WERI-Rb-1 (cell line): ENCODE data around the gene LRRIQ3.

Source experiments
- DNase-seq: peaks from one replicate; pipeline ENCODE4 v3.0.0-alpha.2; 2020
- H3K27ac ChIP-seq: fragments of 250-450 bp; sonication (Bioruptor Pico); 2 replicates; pipeline ENCODE4 v1.5.1; 2020; ENCODE audit warnings: mild to moderate bottlenecking, moderate library complexity
- H3K27me3 ChIP-seq: fragments of 250-450 bp; sonication (Bioruptor Pico); 2 replicates; pipeline ENCODE4 v1.5.1; 2021; ENCODE audit warnings: mild to moderate bottlenecking, low read depth, moderate library complexity; ENCODE audit not compliant: insufficient read depth, severe bottlenecking
- H3K36me3 ChIP-seq: fragments of 250-450 bp; sonication (Bioruptor Pico); 2 replicates; pipeline ENCODE4 v1.5.1; 2020; ENCODE audit warnings: mild to moderate bottlenecking, moderate library complexity
- H3K4me3 ChIP-seq: 2 replicates; pipeline ENCODE4 v1.5.1; 2011; ENCODE audit warnings: low read depth, mild to moderate bottlenecking, control low read depth, low read length
- H3K9me3 ChIP-seq: fragments of 250-450 bp; sonication (Bioruptor Pico); 2 replicates; pipeline ENCODE4 v1.5.1; 2021; ENCODE audit warnings: mild to moderate bottlenecking, moderate library complexity; ENCODE audit not compliant: severe bottlenecking
- TF ChIP-seq, protein P1 (sequence below): IDR thresholded peaks from 2 replicates; pipeline ENCODE4 v1.5.1; 2011; ENCODE audit warnings: low read depth, mild to moderate bottlenecking, control low read depth, inconsistent platforms, low read length

Gene LRRIQ3

DNA sequence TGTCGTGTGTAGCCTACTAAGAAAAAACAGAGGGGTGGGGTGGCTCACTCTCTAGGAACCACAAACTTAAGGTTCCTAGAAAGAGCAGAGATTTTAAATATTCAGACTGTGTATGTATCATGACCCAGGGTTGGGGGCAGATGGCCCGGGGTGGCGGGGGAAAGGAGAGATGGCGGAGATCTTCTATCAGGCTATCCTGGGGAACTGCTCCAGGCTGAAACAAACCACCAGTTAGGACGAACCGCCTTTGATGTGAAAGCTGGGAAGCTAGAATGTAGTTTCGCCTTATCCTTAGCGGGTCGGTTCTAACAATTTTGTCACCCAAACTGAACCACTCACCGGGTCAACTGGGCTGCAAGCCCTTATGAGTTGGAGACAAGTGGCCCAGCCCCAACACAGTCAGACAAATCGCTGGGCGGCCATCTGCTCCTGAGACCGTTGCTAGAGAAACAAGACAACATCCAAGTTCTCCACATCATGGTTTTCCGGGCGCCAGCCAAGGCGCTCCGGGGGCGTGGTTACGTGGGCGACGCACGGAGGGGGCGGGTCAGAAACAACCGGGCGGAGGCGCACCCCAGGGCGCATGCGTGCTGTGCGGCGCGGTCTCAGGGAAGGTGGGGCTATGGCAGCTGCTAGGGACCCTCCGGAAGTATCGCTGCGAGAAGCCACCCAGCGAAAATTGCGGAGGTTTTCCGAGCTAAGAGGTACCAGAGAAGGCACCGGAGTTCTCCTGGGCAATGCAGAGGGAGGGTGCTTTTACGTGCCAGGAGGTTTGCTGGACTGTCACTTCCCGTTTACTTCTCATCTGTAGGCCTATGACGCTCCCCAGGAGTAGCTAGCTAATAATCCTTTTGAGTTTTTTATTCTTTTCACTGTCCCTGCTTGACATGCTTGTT, at the start of gene LRRIQ3, which contains the start of gene FPGT:
LRRIQ3 (minus strand) TSS at position 520 of the 896 bp plus-strand sequence. CDS start 14,492 bp downstream, outside the sequence.
FPGT (plus strand) TSS at position 586 of the 896 bp plus-strand sequence; CDS start at position 623, 37 bp downstream.
- H3K27me3 ChIP-seq: no peaks in the 10 kb centered on the region
- H3K9me3 ChIP-seq: no peaks in the 10 kb centered on the region
- TF ChIP-seq, protein P1, sequence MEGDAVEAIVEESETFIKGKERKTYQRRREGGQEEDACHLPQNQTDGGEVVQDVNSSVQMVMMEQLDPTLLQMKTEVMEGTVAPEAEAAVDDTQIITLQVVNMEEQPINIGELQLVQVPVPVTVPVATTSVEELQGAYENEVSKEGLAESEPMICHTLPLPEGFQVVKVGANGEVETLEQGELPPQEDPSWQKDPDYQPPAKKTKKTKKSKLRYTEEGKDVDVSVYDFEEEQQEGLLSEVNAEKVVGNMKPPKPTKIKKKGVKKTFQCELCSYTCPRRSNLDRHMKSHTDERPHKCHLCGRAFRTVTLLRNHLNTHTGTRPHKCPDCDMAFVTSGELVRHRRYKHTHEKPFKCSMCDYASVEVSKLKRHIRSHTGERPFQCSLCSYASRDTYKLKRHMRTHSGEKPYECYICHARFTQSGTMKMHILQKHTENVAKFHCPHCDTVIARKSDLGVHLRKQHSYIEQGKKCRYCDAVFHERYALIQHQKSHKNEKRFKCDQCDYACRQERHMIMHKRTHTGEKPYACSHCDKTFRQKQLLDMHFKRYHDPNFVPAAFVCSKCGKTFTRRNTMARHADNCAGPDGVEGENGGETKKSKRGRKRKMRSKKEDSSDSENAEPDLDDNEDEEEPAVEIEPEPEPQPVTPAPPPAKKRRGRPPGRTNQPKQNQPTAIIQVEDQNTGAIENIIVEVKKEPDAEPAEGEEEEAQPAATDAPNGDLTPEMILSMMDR: no peak
- H3K36me3 ChIP-seq: peaks cover 6% of the 10 kb centered on the region
- H3K4me3 ChIP-seq: peak within 1 kb of the TSS; percentile 78
- DNase-seq: peak; percentile 94
- peak within 1 kb of the TSS; percentile 69 for H3K27ac ChIP-seq

DNA sequence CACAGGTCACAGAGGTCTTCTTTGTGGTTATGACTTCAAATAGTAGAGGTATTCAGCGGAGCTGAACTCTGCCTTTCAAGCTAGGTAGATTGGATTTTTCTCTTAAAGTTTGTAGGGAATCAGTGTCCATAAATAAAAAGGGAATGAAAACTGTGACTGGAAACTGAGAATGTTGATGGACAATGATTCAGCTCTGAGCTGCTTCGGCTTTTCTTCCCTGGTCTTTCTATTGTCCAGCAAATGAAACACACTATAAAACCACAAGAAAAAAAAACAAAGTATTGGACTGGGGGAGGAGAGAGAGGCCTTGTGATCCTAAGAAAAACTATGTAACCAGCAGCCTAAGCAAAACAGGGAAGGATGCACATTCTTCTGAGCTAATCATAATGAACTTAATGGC, 48.3 kb upstream of the LRRIQ3 start:
- Histone ChIP-seq H3K27ac (no peak overlapping the region), H3K9me3 (no peaks in the 10 kb centered on the region), H3K36me3 (no peaks in the 10 kb centered on the region), H3K27me3 (no peaks in the 10 kb centered on the region), H3K4me3 (no peak overlapping the region)
- no peak for DNase-seq
- TF ChIP-seq, protein P1: no peak

GRCh38 chr1:74245168-74245772, 47.3 kb upstream of the LRRIQ3 start:
- no peak overlapping the region for H3K4me3 ChIP-seq

GRCh38 chr1:74237787-74238186, 39.8 kb upstream of the LRRIQ3 start:
- H3K36me3 ChIP-seq: no peaks in the 10 kb centered on the region
- H3K9me3 ChIP-seq: no peaks in the 10 kb centered on the region

More at GRCh38 chr1:74245168-74245772, 47.3 kb upstream of the LRRIQ3 start:
- H3K27me3 ChIP-seq: no peaks in the 10 kb centered on the region
- no peaks in the 10 kb centered on the region for H3K9me3 ChIP-seq
- no peak for DNase-seq
- H3K27ac ChIP-seq: no peak overlapping the region
- H3K36me3 ChIP-seq: no peaks in the 10 kb centered on the region
- TF ChIP-seq, protein P1: no peak

GRCh38 chr1:74237035-74237434, 39.1 kb upstream of the LRRIQ3 start:
- Histone ChIP-seq H3K36me3 (no peaks in the 10 kb centered on the region), H3K27me3 (no peaks in the 10 kb centered on the region), H3K27ac (no peak overlapping the region), H3K9me3 (no peaks in the 10 kb centered on the region), H3K4me3 (no peak overlapping the region)
- TF ChIP-seq, protein P1: no peak
- no peak for DNase-seq

More at GRCh38 chr1:74237787-74238186, 39.8 kb upstream of the LRRIQ3 start:
- Histone ChIP-seq H3K27me3 (no peaks in the 10 kb centered on the region), H3K27ac (no peak overlapping the region), H3K4me3 (no peak overlapping the region)
- DNase-seq: no peak
- TF ChIP-seq, protein P1: no peak
